Karpas-422 (cell line): ENCODE data around the gene SPATA21. TPM values are rescaled to one million over a fixed set of nuclear protein-coding genes. Genes with fewer than 3 reads are reported as not detected.
"Not testable (repeated sequence)": the region's sequence is repeated elsewhere in the genome, so short reads cannot be mapped to it uniquely, and the experiment has no call there.

Experiments used
- DNase-seq: peaks from one replicate; pipeline ENCODE4 v3.0.0-alpha.2; 2015
- H2AFZ ChIP-seq: fragments of 200-600 bp; sonication (generic); 2 replicates; pipeline ENCODE4 v1.6.1; 2014; ENCODE audit warnings: antibody characterized with exemption, low read length, mixed read lengths
- H3K27ac ChIP-seq: fragments of 200-600 bp; sonication (generic); 2 replicates; pipeline ENCODE4 v1.5.1; 2014; ENCODE audit warnings: mild to moderate bottlenecking, low read length, moderate library complexity
- H3K27me3 ChIP-seq: fragments of 200-600 bp; sonication (generic); 2 replicates; pipeline ENCODE4 v1.6.1; 2014; ENCODE audit warnings: low read length, mixed read lengths
- H3K36me3 ChIP-seq: fragments of 200-600 bp; sonication (generic); 2 replicates; pipeline ENCODE4 v1.6.1; 2014; ENCODE audit warnings: low read length, mixed read lengths; ENCODE audit not compliant: insufficient read depth
- H3K4me1 ChIP-seq: fragments of 200-600 bp; sonication (generic); 2 replicates; pipeline ENCODE4 v1.6.1; 2014; ENCODE audit warnings: mild to moderate bottlenecking, low read length, mixed read lengths
- H3K4me2 ChIP-seq: fragments of 200-600 bp; sonication (generic); 2 replicates; pipeline ENCODE4 v1.6.1; 2014; ENCODE audit warnings: low read length, low read depth, mild to moderate bottlenecking; ENCODE audit not compliant: poor library complexity, severe bottlenecking
- H3K4me3 ChIP-seq: fragments of 200-600 bp; sonication (generic); 2 replicates; pipeline ENCODE4 v1.5.1; 2014; ENCODE audit warnings: mild to moderate bottlenecking, antibody characterized with exemption, low read length, mixed read lengths
- H3K79me2 ChIP-seq: fragments of 200-600 bp; sonication (generic); 2 replicates; pipeline ENCODE4 v1.6.1; 2014; ENCODE audit warnings: mild to moderate bottlenecking, low read length, mixed read lengths
- H3K9ac ChIP-seq: fragments of 200-600 bp; sonication (generic); 2 replicates; pipeline ENCODE4 v1.6.0; 2014; ENCODE audit warnings: low read length
- H3K9me2 ChIP-seq: fragments of 200-600 bp; sonication (generic), shearing (Covaris generic); replicated peaks from 2 replicates; pipeline ENCODE4 v1.6.0; 2014; ENCODE audit warnings: mild to moderate bottlenecking, low read length, moderate library complexity; ENCODE audit not compliant: insufficient read depth
- H3K9me3 ChIP-seq: fragments of 300-700, 200-600 bp; sonication (generic); 2 replicates; pipeline ENCODE4 v1.6.1; 2014; ENCODE audit warnings: low read length, mixed read lengths
- H4K20me1 ChIP-seq: fragments of 200-600 bp; sonication (generic); 2 replicates; pipeline ENCODE4 v1.6.1; 2014; ENCODE audit warnings: mild to moderate bottlenecking, antibody characterized with exemption, low read length, low read depth; ENCODE audit not compliant: insufficient read depth
- total RNA-seq: library from RNA; depleted of rRNA; stranded (reverse); fragments of >200 nt; shearing (Covaris generic); gene quantifications from 2 replicates; pipeline ENCODE4 v1.2.3, GENCODE V29; 2014; ENCODE audit warnings: low replicate concordance; rRNA removed

Gene SPATA21, protein sequence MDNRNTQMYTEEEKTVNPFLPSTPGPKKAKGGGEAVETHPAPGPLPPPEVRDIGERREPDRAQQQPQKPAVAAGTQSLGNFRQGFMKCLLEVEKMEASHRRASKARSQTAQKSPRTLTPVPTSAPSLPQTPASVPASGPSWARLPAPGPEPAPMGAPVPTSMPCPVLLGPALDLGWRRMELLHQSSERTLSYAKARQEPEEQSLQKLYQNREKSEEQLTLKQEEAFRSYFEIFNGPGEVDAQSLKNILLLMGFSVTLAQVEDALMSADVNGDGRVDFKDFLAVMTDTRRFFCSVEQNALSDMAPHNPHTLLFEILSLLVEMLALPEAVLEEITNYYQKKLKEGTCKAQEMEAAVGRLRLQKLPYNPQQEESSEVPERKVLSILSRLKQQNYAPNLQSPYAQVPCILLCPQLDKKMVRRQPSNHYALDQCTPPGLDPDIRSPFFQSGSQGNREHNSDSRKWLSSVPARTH
- total RNA-seq, result 1.2 and 1.4 TPM in 2 replicates

- peaks cover 14% of the 10 kb centered on the region for H3K79me2 ChIP-seq
- H3K27me3 ChIP-seq, result no peaks in the 10 kb centered on the region
- H3K9me2 ChIP-seq, result no peaks in the 10 kb centered on the region
- H3K4me3 ChIP-seq, result no peak within 1 kb of the TSS
- no peak within 1 kb of the TSS for H2AFZ ChIP-seq
- no peak within 1 kb of the TSS for H3K9ac ChIP-seq
- no peak for DNase-seq
- H3K9me3 ChIP-seq, result no peaks in the 10 kb centered on the region
- peaks cover 1% of the 10 kb centered on the region; the same call in 1 of the 2 replicates for H4K20me1 ChIP-seq
- peaks cover 23% of the 10 kb centered on the region for H3K4me1 ChIP-seq
- H3K27ac ChIP-seq, result no peak within 1 kb of the TSS
- no peak within 1 kb of the TSS for H3K4me2 ChIP-seq
- H3K36me3 ChIP-seq, result no peaks in the 10 kb centered on the region
Observed at GRCh38 chr1:16436946-16437474, at the start of gene SPATA21. TSS of gene SPATA21 (minus strand) at chr1:16437424. CDS start at chr1:16431371, 6,053 bp downstream.

DNA sequence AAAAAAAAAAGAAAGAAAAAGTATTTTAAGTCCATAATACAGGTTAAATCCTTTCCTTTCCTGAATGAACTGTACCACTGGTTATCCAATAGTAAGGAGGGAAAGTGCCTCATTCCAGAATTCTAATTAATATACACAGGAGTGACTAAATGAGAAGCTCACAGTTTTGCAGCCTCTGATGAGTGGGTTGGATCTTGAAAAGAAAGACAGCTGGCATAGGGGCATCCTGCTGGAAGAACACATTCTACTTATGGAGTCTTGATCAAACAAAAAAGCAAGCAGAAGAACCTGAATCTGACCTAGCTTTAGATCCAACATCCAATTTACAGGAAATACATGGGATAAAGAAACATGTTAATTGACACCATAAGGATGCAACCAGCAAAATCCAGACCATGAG lies 49.8 kb upstream of the SPATA21 start:
- not testable (repeated sequence) for H3K9ac ChIP-seq, H3K36me3 ChIP-seq, H3K4me3 ChIP-seq, H3K79me2 ChIP-seq, H4K20me1 ChIP-seq, DNase-seq, H3K9me2 ChIP-seq, H3K27me3 ChIP-seq, H3K4me1 ChIP-seq, H3K27ac ChIP-seq, H3K9me3 ChIP-seq, H3K4me2 ChIP-seq, H2AFZ ChIP-seq

- H3K27ac ChIP-seq, H3K4me2 ChIP-seq, H3K9me2 ChIP-seq, DNase-seq, H3K9me3 ChIP-seq, H3K4me1 ChIP-seq, H3K79me2 ChIP-seq, H4K20me1 ChIP-seq, H3K36me3 ChIP-seq, H3K4me3 ChIP-seq, H3K9ac ChIP-seq, H3K27me3 ChIP-seq, H2AFZ ChIP-seq: not testable (repeated sequence)
Observed at GRCh38 chr1:16486316-16486715, 49.1 kb upstream of the SPATA21 start.

DNA sequence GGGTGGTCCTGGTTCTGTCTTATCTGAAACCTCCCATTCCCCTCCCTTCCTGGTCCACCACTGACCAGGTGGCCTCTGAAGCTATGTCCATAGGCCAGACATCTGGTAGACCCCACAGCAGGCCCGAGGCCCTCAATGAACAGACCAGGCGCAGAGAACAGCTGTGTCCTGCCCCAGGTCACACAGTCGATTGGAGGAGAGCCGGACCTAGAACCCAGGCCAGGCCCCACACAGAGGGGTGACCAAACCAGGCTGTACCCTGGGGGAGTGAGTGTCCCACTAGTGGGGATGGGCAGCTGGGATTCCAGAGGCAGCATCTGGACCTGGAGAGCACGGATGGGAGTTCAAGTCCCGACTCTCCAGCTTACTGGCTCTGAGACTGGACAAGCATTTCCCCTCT lies 47.7 kb upstream of the SPATA21 start:
- H3K9me2 ChIP-seq, result no peaks in the 10 kb centered on the region
- H3K9me3 ChIP-seq, result no peaks in the 10 kb centered on the region
- no peak overlapping the region for H3K4me3 ChIP-seq
- H3K36me3 ChIP-seq, result no peaks in the 10 kb centered on the region
- no peak overlapping the region for H3K4me2 ChIP-seq
- no peaks in the 10 kb centered on the region for H3K79me2 ChIP-seq
- no peak overlapping the region for H3K9ac ChIP-seq
- H4K20me1 ChIP-seq, result no peaks in the 10 kb centered on the region
- DNase-seq, result no peak
- no peak overlapping the region for H2AFZ ChIP-seq
- H3K27me3 ChIP-seq, result no peaks in the 10 kb centered on the region
- no peak overlapping the region for H3K27ac ChIP-seq
- no peaks in the 10 kb centered on the region for H3K4me1 ChIP-seq

DNA sequence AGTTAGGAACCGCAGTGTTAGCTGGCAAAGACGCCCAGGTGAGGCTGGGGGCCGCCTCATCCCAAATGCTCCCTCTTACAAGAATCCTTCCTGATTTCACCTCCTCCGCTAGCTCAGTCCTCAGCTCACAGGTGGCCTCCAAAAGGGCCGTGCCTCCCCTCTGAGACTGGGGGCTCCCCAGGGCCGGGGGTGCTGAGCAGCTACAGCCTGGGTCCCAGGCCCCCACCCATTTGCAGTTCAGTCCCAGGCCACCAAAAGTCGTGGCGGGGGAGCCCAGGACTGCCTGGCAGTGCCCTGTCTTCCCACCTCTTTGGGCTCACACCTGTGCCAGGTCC lies 47.2 kb upstream of the SPATA21 start:
- DNase-seq, result no peak
- Histone ChIP-seq H3K9me3 (no peaks in the 10 kb centered on the region), H3K9me2 (no peaks in the 10 kb centered on the region), H3K4me1 (no peaks in the 10 kb centered on the region), H3K27me3 (no peaks in the 10 kb centered on the region), H3K36me3 (no peaks in the 10 kb centered on the region), H3K4me3 (no peak overlapping the region), H2AFZ (no peak overlapping the region), H3K4me2 (no peak overlapping the region), H3K9ac (no peak overlapping the region), H4K20me1 (no peaks in the 10 kb centered on the region), H3K79me2 (no peaks in the 10 kb centered on the region), H3K27ac (no peak overlapping the region)

DNA sequence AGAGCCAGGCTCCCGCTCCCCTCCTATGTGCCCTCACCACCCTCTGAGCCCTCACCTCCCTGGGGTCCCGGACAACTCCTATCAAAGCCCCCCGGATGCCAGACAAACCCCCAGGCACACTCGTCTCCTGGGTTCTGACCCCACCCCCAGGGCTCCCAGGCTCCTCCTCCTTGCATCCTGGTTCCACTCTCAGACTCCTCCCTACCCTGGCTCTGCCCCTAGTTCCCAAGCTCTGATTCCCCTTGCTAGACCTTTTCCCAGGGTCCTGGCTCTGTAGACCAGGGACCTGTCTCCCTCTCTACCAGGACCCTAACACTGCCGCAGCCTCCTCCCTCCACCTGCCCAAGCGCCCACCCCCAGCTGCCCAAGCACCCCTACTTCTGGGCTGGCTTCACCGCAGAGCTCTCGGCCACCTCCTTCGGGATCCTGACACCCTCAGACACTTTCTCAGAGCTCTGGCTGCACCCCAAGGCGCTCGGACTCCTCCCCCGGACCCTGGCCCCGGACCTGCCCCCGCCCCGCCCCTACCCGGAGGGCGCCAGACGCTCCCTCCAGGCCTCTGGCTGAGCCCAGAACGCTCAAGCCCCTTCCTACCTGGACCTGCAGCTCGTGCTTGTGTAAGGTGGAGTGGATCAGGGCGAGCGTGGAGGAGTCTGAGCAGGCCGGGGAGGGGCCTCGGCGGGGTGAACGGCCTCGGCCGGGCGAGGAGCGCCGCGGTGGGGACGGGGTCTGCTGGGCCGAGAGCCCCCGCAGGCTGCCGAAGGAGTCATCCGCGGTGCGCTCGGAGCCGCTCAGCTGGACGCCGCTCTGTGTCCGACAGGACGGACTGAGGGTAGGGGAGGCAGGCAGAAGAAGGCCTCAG lies 46.6 kb upstream of the SPATA21 start:
- not testable (repeated sequence) for H3K27me3 ChIP-seq, H2AFZ ChIP-seq, H3K79me2 ChIP-seq, H3K9me2 ChIP-seq, H3K9me3 ChIP-seq, H3K36me3 ChIP-seq, H3K9ac ChIP-seq, H3K27ac ChIP-seq, DNase-seq, H3K4me2 ChIP-seq, H4K20me1 ChIP-seq, H3K4me1 ChIP-seq, H3K4me3 ChIP-seq

DNA sequence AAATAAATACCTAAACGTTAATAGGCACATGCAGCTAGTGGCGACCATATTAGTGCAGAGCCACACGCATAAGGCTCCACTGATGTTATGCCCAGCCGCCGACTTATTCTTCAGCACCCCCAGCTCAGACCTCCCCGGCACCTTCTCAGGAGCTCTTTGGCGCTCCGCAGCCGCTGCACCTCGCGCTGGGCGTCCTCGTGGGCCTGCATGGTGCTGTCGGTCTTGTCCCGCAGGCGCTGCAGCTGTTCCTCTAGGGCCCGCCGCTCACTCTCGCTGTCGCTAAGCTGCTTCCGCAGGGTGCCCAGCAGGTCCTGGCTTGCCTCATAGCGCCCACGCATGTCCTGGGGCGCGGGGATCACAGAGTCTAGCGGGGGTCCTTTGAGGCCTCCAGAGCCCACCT lies 45.9 kb upstream of the SPATA21 start:
- not testable (repeated sequence) for H3K27ac ChIP-seq, H3K79me2 ChIP-seq, H3K27me3 ChIP-seq, H3K4me1 ChIP-seq, H3K4me2 ChIP-seq, H4K20me1 ChIP-seq, H3K9me3 ChIP-seq, H3K9me2 ChIP-seq, H3K9ac ChIP-seq, H2AFZ ChIP-seq, H3K4me3 ChIP-seq, DNase-seq, H3K36me3 ChIP-seq

- H3K36me3 ChIP-seq, result no peaks in the 10 kb centered on the region; the same call in 1 of the 2 replicates
- no peaks in the 10 kb centered on the region for H3K9me3 ChIP-seq
- H3K4me2 ChIP-seq, result no peak overlapping the region
- H3K9me2 ChIP-seq, result no peaks in the 10 kb centered on the region
- H3K27me3 ChIP-seq, result no peaks in the 10 kb centered on the region
- H2AFZ ChIP-seq, result no peak overlapping the region
- no peaks in the 10 kb centered on the region for H4K20me1 ChIP-seq
- H3K79me2 ChIP-seq, result no peaks in the 10 kb centered on the region
- no peak for DNase-seq
- H3K4me1 ChIP-seq, result no peaks in the 10 kb centered on the region
- H3K9ac ChIP-seq, result no peak overlapping the region
- no peak overlapping the region for H3K4me3 ChIP-seq
- H3K27ac ChIP-seq, result no peak overlapping the region
Observed at GRCh38 chr1:16478091-16478490, 40.9 kb upstream of the SPATA21 start.
